ENCODE measurements around the gene NXNL1.

Gene NXNL1

DNA sequence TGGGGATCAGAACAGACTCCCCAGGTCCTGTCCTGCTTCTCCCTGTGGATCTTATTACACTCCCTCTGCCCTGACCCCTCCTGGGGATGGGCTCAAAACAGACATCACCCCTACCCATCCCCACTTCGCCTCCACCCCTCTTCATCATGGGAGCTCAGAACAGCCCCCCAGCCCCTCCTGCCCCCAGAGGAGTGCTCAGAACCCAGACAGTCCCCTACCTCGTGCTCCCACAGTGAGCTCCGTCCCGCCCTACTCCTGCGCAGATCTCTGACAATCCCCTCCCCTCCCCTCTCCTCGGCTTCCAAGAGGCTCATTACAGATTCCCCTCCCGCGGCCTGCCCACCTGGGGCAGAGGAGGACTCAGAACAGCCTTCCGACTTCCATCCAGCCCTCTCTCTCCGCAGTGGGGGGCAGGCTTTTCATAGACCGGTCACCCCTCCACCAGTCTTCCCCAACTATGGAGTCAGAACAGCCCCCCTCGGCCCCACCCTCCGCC, 6.1 kb downstream of the NXNL1 start:
- H3K4me3 ChIP-seq (ENCODE audit: low read depth, low read length), result no peak overlapping the region
- DNase-seq (ENCODE audit: low read depth), result no peak
- TF ChIP-seq, protein P1, sequence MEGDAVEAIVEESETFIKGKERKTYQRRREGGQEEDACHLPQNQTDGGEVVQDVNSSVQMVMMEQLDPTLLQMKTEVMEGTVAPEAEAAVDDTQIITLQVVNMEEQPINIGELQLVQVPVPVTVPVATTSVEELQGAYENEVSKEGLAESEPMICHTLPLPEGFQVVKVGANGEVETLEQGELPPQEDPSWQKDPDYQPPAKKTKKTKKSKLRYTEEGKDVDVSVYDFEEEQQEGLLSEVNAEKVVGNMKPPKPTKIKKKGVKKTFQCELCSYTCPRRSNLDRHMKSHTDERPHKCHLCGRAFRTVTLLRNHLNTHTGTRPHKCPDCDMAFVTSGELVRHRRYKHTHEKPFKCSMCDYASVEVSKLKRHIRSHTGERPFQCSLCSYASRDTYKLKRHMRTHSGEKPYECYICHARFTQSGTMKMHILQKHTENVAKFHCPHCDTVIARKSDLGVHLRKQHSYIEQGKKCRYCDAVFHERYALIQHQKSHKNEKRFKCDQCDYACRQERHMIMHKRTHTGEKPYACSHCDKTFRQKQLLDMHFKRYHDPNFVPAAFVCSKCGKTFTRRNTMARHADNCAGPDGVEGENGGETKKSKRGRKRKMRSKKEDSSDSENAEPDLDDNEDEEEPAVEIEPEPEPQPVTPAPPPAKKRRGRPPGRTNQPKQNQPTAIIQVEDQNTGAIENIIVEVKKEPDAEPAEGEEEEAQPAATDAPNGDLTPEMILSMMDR (IDR thresholded peaks at IDR 0.05; ENCODE audit: control insufficient read depth, extremely low read depth, insufficient read depth), result no peak

DNA sequence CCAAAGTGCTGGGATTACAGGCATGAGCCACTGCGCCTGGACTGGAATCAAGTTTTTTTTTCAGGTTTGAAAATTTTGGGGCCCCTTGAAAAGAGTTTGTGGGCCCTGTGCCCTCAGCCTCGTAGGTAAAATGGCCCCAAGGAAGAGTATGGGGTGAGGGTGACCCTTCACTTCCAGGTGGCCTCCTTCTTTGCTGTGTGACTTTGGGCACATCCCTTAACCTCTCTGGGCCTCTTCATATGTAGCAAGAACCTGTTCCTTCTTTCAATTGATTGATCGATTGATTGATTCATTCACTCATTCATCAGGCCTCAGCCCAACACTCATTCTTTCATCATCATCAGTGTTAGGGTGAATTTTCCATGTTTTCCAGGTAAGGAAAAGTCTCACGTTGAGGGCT, 8.9 kb downstream of the NXNL1 start:
- DNase-seq (ENCODE audit: low read depth), result no peak
- no peak overlapping the region for H3K4me3 ChIP-seq (ENCODE audit: low read depth, low read length)
- TF ChIP-seq, protein P1 (IDR thresholded peaks at IDR 0.05; ENCODE audit: control insufficient read depth, extremely low read depth, insufficient read depth), result no peak

DNA sequence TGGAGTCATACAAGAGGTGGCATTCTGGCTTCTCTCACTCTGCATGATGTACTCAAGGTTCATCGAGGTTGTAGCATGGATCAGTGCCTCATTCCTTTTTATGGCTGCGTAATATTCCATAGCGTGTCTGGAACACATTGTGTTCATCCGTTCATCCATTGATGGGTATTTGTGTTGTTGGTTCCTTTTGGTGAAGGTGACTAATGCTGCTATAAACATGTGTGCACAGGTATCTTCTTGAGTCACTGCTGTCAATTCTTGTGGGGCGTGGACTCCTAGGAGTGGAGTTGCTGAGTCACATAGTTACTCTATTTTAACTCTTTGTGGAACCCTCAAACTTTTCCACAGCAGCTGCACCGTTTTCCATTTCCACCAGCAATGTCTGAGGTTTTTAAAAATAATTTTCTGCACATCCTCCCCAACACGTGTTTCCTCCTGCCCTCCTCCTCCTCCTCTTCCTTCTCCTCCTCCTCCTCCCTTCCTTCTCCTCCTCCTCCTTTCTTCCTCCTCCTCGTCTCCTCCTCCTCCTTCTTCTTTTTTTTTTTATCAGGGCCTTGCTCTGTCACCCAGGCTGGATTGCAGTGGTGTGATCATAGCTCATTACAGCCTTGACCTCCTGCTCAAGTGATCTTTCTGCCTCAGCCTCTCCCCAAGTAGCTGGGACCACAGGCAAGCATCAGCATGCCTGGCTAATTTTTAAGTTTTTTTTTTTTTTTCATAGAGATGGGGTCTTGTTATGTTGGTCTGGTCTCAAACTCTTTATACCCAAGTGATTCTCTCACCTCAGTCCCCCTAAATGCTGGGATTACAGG, 10.3 kb downstream of the NXNL1 start:
- H3K4me3 ChIP-seq (ENCODE audit: low read depth, low read length), result no peak overlapping the region
- TF ChIP-seq, protein P1 (IDR thresholded peaks at IDR 0.05; ENCODE audit: control insufficient read depth, extremely low read depth, insufficient read depth), result no peak
- no peak for DNase-seq (ENCODE audit: low read depth)

DNA sequence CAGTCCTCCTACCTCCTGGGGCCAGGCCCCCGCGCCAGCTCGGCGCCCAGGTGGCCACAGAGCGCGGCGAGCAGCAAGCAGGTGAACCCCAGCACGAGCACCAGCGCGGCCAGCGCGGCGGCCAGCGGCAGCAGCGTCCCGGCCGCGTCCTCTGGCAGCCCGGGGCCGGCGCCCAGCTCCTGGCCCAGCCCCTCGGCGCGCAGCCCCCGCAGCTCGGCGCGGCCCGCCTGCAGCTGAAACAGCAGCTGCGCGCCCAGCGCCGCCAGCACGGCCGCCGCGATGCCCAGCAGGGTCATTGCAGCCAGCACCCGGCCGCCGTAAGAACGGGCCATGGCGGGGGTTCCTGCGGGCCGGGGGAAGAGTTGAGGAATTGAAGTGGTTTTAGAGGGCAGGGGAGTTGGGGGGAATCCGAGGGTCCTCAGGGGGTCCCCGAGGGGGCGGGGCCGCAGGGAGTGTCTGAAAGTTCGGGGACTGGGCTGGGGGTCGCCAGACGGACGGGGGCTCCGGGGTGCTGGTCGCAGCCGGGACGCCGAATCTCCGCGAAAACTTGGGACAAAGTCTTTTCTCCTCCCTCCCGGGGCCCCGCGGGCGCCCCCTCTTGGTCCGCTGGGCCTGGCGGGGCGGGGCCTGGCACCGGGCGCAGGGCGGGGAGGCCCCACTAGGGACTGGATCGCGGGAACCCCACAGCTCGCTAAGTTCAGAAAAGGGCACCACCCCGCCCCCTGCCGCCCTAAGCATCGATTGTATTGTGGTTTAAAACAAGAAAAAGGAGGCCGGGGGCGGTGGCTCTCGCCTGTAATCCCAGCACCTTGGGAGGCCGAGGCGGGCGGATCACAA, 12.4 kb downstream of the NXNL1 start, which contains the start of gene TMEM221:
TSS of gene TMEM221 (minus strand) at position 538 of the 837 bp plus-strand sequence. CDS start at position 332, 206 bp downstream.
- no peak for DNase-seq (ENCODE audit: low read depth)
- no peak within 1 kb of the TSS for H3K4me3 ChIP-seq (ENCODE audit: low read depth, low read length)
- TF ChIP-seq, protein P1 (IDR thresholded peaks at IDR 0.05; ENCODE audit: control insufficient read depth, extremely low read depth, insufficient read depth), result no peak

DNA sequence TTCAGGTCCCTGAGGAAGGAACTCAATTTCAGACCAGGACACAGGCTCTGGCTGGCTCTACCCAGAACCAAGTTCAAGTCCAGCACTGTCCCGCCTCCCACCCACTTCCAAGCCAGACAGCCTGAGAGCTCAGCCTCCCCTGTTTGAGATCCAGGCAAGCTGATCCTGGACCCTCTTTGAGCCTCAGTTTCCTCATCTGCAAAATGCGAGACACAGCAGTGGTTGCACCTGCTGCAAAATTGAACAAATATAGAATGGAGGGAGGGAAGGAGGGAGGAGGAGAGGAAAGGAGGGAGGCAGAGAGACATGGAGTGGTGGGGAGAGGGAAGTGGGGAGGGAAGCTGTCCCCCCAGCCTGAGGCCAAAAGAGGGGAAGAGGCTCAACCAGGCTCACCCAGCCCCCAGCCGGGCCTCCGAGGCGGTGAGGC, 13.0 kb downstream of the NXNL1 start:
- TF ChIP-seq, protein P1 (IDR thresholded peaks at IDR 0.05; ENCODE audit: control insufficient read depth, extremely low read depth, insufficient read depth), result no peak
- no peak for DNase-seq (ENCODE audit: low read depth)
- no peak overlapping the region for H3K4me3 ChIP-seq (ENCODE audit: low read depth, low read length)

DNA sequence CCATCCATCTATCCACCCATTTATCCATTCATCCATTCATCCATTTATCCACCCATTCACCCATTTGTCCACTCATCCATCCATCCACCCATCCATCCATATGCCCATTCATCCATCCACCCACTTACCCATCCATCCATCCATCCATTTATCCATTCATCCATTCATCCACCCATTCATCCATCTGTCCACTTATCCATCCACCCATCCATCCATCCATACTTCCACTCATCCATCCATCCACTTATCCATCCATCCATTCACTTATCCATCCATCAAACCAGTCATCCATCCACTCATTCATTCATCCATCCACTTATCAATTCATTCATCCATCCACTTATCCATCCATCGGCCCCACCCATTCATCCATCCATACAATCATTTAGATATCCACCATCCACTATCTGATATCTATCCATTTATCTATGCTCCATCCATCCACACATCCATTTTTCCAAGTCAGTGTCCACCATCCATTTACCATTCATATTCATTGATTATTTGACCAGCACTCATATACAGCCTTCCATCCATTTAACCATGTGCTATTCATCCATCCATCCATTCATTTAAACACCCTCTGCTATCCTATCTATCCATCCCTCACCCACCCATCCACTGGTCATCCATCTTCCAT, 15.1 kb downstream of the NXNL1 start:
- TF ChIP-seq, protein P1 (IDR thresholded peaks at IDR 0.05; ENCODE audit: control insufficient read depth, extremely low read depth, insufficient read depth), result no peak
- DNase-seq (ENCODE audit: low read depth), result no peak
- H3K4me3 ChIP-seq (ENCODE audit: low read depth, low read length), result no peak overlapping the region
